ENCODE measurements around the gene CRBN.

GRCh38 chr3:3212781-3213440 is 33.4 kb upstream of the CRBN start:
- TF ChIP-seq CTCF (IDR thresholded peaks at IDR 0.05 in 8 of 11, conservative IDR thresholded peaks at IDR 0.05 in 3 of 11), result no peak
- TF ChIP-seq POLR2A (IDR thresholded peaks at IDR 0.05), result no peak
